Activated CD4-positive, CD25-positive, alpha-beta regulatory T cell treated with anti-CD3 and anti-CD28 coated beads, Interleukin-2, amount 50 U/mL, for 16 hours (primary cell): Measurements from ENCODE around the gene PRKN.

ENCODE experiments used
- DNase-seq: peaks from one replicate; pipeline ENCODE4 v3.0.0-alpha.2; 2020; ENCODE audit warnings: low read depth, low spot score

PRKN gene

GRCh38 chr6:162620073-162620472, 107.5 kb downstream of the PRKN start:
- DNase-seq: no peak

- no peak for DNase-seq
Observed at GRCh38 chr6:162618448-162619002, 109.0 kb downstream of the PRKN start.

DNA sequence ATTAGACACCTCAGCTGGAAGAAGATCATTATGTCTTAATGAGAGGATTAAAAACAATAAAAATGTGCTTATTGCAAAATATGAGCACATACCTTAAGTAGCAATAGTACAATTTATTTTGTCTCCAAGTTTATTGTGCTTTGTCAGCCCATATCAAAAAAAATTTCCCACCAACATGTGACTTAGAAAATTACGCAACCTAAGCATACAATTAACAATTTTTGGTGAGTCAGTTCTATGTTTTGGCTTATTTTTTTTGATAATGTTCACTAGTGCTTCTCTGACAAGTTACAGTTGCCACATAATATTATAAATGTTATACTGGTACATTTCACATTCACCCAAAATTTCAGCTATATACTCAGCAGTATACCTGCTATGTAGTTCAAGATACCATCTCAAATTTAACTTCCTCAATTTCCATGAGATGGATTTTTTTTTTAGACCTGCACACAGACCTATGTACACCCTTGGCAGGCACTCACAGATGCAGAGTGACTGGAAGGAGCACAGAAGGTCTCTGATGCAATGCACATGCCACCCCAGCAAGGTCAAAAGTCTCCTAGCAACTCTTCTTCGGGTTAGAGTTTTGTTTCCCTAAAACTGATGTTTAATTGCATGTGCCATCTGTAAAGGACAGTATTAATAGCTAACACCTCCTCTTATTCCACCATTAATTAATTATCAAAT, 112.4 kb downstream of the PRKN start:
- no peak for DNase-seq

- DNase-seq: no peak
Observed at GRCh38 chr6:162613310-162613709, 114.3 kb downstream of the PRKN start.

DNA sequence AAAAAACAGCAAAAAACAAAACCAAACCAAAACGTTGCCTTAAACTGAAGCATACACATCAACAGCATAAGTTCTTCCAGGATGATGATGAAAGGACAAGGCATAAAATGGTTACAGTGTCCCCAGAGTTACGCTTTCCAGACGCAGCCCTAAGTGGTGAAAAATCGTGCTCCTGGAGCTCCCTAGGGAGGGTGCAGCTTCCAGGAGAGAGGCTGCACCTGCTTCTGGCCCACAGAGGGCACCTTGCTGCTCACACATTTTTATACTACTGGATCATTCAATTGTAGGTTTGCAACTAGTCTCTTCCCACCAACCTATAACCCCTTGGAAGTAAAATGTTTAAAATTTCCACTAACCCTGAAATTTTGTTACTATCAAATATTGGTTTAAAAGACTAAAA, 115.0 kb downstream of the PRKN start:
- no peak for DNase-seq

- DNase-seq: no peak
Observed at GRCh38 chr6:162610351-162610750, 117.2 kb downstream of the PRKN start.

DNA sequence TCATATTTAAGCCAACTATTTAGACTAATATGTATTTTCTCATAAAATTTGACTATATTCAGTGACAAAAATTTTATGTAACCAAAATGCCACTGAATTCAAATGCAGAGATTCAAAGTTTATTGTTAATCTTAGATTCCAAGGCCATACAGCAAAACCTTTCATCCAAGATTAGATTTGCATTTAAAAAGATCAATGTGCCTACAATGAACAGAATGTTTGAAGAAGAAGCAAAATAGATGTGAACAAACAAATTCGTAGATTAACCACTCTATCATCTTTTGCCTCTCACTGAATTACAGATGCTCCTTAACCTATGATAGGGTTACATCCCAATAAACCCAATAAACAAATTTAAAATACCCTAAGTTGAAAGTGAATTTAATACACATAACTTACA, 121.7 kb downstream of the PRKN start:
- no peak for DNase-seq

DNA sequence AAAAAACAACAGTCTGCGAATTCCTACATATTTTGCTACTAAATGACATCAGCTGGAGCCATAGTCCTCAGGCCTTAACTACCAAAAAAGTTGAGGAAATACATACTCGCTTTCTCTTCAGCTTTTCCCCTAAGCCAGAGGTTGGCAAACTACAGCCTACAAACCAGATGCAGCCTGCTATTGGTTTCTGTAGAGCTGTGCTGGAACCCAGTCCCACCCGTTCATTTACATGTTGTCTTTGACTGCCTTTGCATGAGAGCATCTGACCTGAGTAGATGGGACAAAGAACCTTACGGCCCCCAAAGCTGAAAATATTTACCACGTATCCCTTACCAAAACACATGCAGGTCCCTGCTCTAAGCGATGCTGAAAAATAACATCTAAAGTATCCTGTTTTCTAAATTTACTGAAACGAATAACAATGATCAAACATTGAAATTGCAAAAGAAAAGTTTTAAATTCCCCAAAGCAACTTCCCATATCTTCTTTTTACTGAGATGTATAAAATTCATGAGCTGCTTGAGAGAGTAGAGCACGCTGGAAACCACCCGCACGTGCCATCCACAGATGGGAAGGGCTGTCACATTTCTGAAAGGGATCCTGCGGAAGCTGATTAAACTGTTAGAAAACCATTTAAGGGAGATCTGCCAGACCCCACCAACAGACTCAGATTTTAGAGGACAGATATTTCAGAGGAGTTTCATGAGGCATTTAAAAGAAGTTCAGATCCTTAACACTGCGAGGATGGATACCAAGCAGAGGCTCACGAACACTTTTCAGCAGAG, 124.1 kb downstream of the PRKN start:
- no peak for DNase-seq

- no peak for DNase-seq
Observed at GRCh38 chr6:162602759-162603158, 124.8 kb downstream of the PRKN start.

- no peak for DNase-seq
Observed at GRCh38 chr6:162596676-162597075, 130.9 kb downstream of the PRKN start.

GRCh38 chr6:162591517-162591916, 136.0 kb downstream of the PRKN start:
- no peak for DNase-seq

GRCh38 chr6:162581988-162582780, 145.4 kb downstream of the PRKN start:
- DNase-seq: no peak

DNA sequence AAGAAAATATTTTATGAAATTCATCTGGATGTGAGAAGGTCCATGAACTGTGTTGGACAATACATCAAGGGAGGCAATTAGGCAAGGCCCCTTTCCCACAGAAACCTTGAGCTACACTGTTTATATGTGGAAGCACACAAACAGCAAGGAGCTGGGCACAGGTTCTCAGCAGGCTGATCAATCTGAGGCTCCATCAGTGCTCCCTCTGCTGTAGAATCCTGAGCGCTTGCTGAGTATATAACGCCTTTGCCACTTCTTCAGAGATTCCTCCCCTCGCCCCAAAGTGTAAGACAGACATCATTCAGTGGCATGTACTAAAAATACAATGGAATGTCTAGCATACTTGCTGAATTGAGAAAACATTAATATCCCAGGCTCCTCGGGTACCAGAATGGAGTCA, 146.9 kb downstream of the PRKN start:
- DNase-seq: no peak

DNA sequence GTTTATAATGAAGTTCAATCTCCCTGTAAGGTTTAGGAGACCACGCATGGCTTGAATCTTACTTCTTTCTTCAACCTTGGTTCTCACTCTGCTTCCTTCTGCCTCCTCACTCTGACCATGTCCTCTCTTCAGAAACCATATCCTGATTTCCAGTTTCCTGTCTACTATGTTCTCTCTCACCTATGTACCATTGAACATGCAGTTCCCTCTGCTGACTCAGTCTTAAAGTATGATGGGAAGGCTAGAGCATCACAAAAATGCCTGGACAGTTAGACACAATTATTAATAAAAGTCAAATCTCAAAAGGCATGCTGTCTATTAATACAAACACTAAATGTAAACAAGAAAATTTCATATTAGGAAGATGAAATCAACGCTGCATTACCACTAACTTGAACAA, 151.6 kb downstream of the PRKN start:
- DNase-seq: no peak

DNA sequence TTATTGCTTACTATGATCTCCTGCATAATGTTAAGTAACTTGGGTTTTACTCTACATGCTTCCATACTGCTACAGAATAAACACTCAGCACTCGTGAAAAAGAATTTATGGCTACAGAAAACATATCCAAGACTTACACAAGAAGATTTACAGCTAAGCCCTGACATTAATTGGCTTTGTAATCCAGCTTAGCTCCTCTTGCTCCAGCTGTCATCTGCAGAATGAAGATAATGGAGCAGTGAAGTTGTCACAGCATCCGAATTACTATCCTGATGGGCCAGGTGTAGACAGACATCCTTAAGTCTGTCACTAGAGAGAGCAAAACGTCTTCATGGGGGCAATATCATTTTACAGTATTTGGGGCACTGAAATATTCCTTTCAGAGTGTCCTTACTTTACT, 155.3 kb downstream of the PRKN start:
- DNase-seq: no peak

- no peak for DNase-seq
Observed at GRCh38 chr6:162568266-162568665, 159.3 kb downstream of the PRKN start.

DNA sequence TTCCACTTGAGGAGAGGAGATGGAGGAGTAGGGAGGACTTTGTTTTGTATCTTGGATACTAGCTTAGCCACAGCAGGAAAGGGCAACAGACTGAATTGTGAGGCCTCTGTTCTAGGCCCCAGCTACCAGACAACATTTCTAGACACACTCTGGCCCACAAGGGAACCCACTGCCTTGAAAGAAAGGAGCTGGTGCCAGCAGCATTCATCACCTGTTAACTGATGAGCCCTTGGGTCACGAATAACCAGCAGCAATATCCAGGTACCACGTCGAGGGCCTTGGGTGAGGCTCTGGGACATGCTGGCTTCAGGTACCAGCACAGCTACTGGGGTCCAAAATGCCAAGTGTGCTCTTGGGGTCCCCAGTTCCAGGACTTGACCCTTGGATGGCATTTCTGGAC, 165.5 kb downstream of the PRKN start:
- DNase-seq: no peak

GRCh38 chr6:162560891-162561290, 166.7 kb downstream of the PRKN start:
- no peak for DNase-seq

GRCh38 chr6:162554531-162554930, 173.0 kb downstream of the PRKN start:
- no peak for DNase-seq

DNA sequence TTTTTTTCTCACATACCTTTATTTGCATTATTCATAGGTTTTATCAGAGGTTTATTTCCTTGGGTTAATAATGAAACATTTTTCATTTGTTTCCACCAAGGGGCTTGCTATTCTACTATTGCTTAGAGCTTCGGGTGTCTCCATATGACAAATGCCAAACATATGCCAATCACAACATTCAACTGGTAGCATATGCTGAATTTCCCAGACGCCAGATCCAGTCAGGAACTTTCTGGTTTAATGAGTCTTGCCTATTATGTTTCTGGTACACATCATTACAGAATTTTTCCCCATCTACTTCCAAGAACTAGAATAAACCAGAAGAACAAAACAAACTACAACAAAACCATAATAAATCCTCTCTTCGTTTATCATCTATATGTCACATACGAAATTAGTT, 180.7 kb downstream of the PRKN start:
- DNase-seq: no peak

DNA sequence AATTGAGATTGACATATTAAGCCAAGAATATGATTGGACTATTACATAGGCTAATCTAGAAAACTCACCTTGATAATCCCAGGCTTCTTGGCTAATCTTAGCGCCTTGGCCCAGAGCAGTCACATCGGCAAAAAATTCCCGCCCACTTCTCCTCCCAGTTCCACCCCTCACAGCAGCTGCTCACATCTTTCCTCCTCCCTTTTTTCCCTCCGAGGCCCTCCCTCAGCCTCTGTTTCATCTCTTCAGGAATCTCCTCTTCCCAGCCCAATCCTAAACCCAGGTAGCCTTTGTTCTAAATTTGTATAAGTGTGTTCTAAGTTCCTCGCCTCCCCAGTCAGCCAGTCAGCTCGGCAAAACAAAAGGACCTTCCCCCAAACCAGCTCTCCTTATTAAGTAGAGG, 184.3 kb downstream of the PRKN start:
- DNase-seq: no peak

GRCh38 chr6:162541019-162541601, 186.5 kb downstream of the PRKN start:
- no peak for DNase-seq
